Measurements from ENCODE around the gene POU6F2. TPM values are rescaled to one million over a fixed set of nuclear protein-coding genes. Genes with fewer than 3 reads are reported as not detected.

POU6F2 gene
- total RNA-seq, 1 donor, result not detected

GRCh38 chr7:39434012-39434411 lies 456.3 kb downstream of the POU6F2 start:
- peaks cover 5% of the 10 kb centered on the region for H3K4me1 ChIP-seq (ENCODE audit: insufficient read depth, low read length)
- no peaks in the 10 kb centered on the region for H3K9me3 ChIP-seq (ENCODE audit: low read depth, low read length)
- no peaks in the 10 kb centered on the region for H3K27me3 ChIP-seq (ENCODE audit: insufficient read depth, low read length)
- no peak overlapping the region for H3K4me3 ChIP-seq (ENCODE audit: low read length)

GRCh38 chr7:39446546-39446945 lies 468.8 kb downstream of the POU6F2 start:
- Histone ChIP-seq H3K27me3 (ENCODE audit: insufficient read depth, low read length) (peaks cover 9% of the 10 kb centered on the region), H3K4me1 (ENCODE audit: insufficient read depth, low read length) (no peaks in the 10 kb centered on the region), H3K4me3 (ENCODE audit: low read length) (no peak overlapping the region), H3K9me3 (ENCODE audit: low read depth, low read length) (no peaks in the 10 kb centered on the region)

DNA sequence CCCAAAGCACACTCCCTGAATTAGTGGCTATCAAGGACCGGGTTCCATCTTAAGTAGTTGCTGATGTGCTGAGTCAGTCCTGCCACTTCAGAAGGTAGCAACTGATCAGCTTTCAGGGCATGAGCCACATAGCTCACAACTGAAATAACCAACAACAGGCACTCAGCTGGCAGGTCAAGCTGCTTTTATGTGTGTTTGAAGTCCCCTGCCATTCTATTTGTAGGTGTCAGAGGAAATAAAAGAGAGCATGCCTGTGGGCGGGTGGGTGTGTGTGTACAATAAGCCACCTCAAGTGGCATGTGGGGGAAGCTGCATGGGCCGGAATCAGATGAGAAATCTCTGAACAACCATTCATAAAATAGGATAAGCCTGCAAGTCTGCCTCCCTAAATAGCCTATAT lies 474.2 kb downstream of the POU6F2 start:
- Histone ChIP-seq H3K4me3 (ENCODE audit: low read length) (no peak overlapping the region), H3K27me3 (ENCODE audit: insufficient read depth, low read length) (peaks cover 4% of the 10 kb centered on the region), H3K9me3 (ENCODE audit: low read depth, low read length) (no peaks in the 10 kb centered on the region), H3K4me1 (ENCODE audit: insufficient read depth, low read length) (no peaks in the 10 kb centered on the region)

- Histone ChIP-seq H3K4me1 (ENCODE audit: insufficient read depth, low read length) (no peaks in the 10 kb centered on the region), H3K9me3 (ENCODE audit: low read depth, low read length) (no peaks in the 10 kb centered on the region), H3K4me3 (ENCODE audit: low read length) (no peak overlapping the region), H3K27me3 (ENCODE audit: insufficient read depth, low read length) (no peaks in the 10 kb centered on the region)
Measured at GRCh38 chr7:39453743-39454355, 476.1 kb downstream of the POU6F2 start.

- H3K4me3 ChIP-seq (ENCODE audit: low read length), result no peak overlapping the region
- no peaks in the 10 kb centered on the region for H3K4me1 ChIP-seq (ENCODE audit: insufficient read depth, low read length)
- H3K27me3 ChIP-seq (ENCODE audit: insufficient read depth, low read length), result no peaks in the 10 kb centered on the region
- no peaks in the 10 kb centered on the region for H3K9me3 ChIP-seq (ENCODE audit: low read depth, low read length)
Measured at GRCh38 chr7:39458061-39458745, 480.5 kb downstream of the POU6F2 start.

DNA sequence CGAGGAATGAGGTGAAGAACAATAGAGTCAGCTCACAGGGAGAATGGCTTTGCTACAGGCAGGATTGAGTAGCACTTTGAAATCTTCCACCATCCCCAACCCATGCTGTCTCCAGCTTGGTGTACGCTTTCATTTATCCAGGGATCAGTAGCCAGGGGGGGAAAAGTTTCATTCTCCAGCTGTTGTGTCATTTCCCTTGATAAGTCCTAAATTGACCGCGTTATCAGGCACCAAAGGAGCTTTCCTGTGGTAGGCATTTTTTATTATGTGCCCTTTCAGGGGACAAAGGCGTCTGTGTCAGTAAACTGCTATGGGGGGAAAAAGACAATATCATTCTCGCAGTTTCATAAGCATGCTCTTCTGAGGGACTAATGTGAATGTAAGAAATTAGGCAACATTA lies 481.9 kb downstream of the POU6F2 start:
- H3K27me3 ChIP-seq (ENCODE audit: insufficient read depth, low read length), result no peaks in the 10 kb centered on the region
- no peaks in the 10 kb centered on the region for H3K4me1 ChIP-seq (ENCODE audit: insufficient read depth, low read length)
- H3K9me3 ChIP-seq (ENCODE audit: low read depth, low read length), result no peaks in the 10 kb centered on the region
- H3K4me3 ChIP-seq (ENCODE audit: low read length), result no peak overlapping the region

DNA sequence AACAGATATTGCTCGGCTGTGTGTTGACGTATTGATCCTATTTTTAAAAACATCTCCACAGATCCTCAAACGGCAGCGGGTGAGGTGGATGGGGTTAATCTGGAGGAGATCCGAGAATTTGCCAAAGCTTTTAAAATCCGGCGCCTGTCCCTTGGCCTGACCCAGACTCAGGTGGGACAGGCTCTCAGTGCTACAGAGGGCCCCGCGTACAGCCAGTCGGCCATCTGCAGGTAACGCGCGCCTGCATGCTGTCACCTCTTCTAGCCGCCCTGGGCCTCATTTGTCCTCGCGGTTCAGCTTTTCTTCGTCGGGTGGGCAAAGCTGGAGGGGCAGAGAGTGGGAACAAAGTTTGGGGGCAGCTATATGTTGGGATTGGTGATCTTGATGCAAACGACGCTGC lies 482.8 kb downstream of the POU6F2 start:
- Histone ChIP-seq H3K27me3 (ENCODE audit: insufficient read depth, low read length) (no peaks in the 10 kb centered on the region), H3K4me1 (ENCODE audit: insufficient read depth, low read length) (no peaks in the 10 kb centered on the region), H3K9me3 (ENCODE audit: low read depth, low read length) (no peaks in the 10 kb centered on the region), H3K4me3 (ENCODE audit: low read length) (no peak overlapping the region)

GRCh38 chr7:39461263-39461820 lies 483.6 kb downstream of the POU6F2 start:
- no peaks in the 10 kb centered on the region for H3K27me3 ChIP-seq (ENCODE audit: insufficient read depth, low read length)
- H3K4me3 ChIP-seq (ENCODE audit: low read length), result no peak overlapping the region
- no peaks in the 10 kb centered on the region for H3K9me3 ChIP-seq (ENCODE audit: low read depth, low read length)
- no peaks in the 10 kb centered on the region for H3K4me1 ChIP-seq (ENCODE audit: insufficient read depth, low read length)

- H3K4me1 ChIP-seq (ENCODE audit: insufficient read depth, low read length), result no peaks in the 10 kb centered on the region
- no peak overlapping the region for H3K4me3 ChIP-seq (ENCODE audit: low read length)
- no peaks in the 10 kb centered on the region for H3K9me3 ChIP-seq (ENCODE audit: low read depth, low read length)
- no peaks in the 10 kb centered on the region for H3K27me3 ChIP-seq (ENCODE audit: insufficient read depth, low read length)
Measured at GRCh38 chr7:39463252-39463651, 485.5 kb downstream of the POU6F2 start.

DNA sequence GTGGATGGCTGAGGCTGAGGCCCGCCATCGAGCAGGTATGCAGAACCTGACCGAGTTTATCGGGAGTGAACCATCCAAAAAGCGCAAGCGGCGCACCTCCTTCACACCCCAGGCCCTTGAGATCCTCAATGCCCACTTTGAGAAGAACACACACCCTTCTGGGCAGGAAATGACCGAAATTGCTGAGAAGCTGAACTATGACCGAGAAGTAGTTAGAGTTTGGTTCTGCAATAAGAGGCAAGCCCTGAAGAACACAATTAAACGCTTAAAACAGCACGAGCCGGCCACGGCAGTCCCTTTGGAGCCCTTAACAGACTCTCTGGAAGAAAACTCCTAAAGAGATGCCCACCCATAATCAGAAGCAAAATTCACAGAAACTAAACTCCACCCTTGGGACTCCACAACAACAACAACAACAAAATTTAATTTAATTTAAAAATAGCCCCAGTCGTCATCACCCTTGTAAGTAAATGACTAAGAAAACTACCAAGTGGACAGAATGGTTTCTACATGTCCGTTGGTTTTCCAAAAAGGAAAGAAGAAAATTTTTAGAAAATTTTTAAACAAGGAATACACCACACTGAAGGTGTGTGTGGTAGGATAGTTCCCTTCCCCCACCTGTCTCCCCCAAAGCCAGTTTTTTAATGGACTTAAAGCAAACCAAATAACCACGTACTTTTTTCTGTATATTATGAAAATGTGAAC lies 486.8 kb downstream of the POU6F2 start:
- Histone ChIP-seq H3K9me3 (ENCODE audit: low read depth, low read length) (no peaks in the 10 kb centered on the region), H3K27me3 (ENCODE audit: insufficient read depth, low read length) (no peaks in the 10 kb centered on the region), H3K4me3 (ENCODE audit: low read length) (no peak overlapping the region), H3K4me1 (ENCODE audit: insufficient read depth, low read length) (no peaks in the 10 kb centered on the region)

- Histone ChIP-seq H3K9me3 (ENCODE audit: low read depth, low read length) (no peaks in the 10 kb centered on the region), H3K4me3 (ENCODE audit: low read length) (no peak overlapping the region), H3K4me1 (ENCODE audit: insufficient read depth, low read length) (no peaks in the 10 kb centered on the region), H3K27me3 (ENCODE audit: insufficient read depth, low read length) (no peaks in the 10 kb centered on the region)
Measured at GRCh38 chr7:39465055-39465929, 487.6 kb downstream of the POU6F2 start.

DNA sequence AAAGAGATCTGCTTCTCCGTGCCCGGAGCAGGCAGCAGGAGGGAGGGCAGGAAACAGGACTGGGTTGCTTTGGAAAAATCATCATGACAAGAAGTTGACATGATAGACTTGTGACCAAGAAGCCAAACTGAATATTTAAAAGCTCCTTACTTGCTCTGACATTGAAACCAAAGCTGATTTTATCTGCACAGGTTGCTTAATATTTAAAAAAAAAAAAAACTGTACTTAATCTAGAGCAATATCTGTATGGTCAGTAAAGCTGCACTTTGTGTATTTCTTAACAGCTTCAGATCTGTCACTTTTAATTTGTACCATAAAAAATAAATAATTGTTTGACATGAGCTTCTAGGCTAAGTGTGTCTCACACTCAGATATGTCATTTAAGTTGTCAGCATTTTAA lies 490.6 kb downstream of the POU6F2 start:
- no peak overlapping the region for H3K4me3 ChIP-seq (ENCODE audit: low read length)
- no peaks in the 10 kb centered on the region for H3K9me3 ChIP-seq (ENCODE audit: low read depth, low read length)
- no peaks in the 10 kb centered on the region for H3K4me1 ChIP-seq (ENCODE audit: insufficient read depth, low read length)
- H3K27me3 ChIP-seq (ENCODE audit: insufficient read depth, low read length), result no peaks in the 10 kb centered on the region

- Histone ChIP-seq H3K4me3 (ENCODE audit: low read length) (no peak overlapping the region), H3K4me1 (ENCODE audit: insufficient read depth, low read length) (no peaks in the 10 kb centered on the region), H3K27me3 (ENCODE audit: insufficient read depth, low read length) (no peaks in the 10 kb centered on the region), H3K9me3 (ENCODE audit: low read depth, low read length) (no peaks in the 10 kb centered on the region)
Measured at GRCh38 chr7:39468808-39469374, 491.2 kb downstream of the POU6F2 start.

- Histone ChIP-seq H3K27me3 (ENCODE audit: insufficient read depth, low read length) (no peaks in the 10 kb centered on the region), H3K4me1 (ENCODE audit: insufficient read depth, low read length) (no peaks in the 10 kb centered on the region), H3K4me3 (ENCODE audit: low read length) (no peak overlapping the region), H3K9me3 (ENCODE audit: low read depth, low read length) (no peaks in the 10 kb centered on the region)
Measured at GRCh38 chr7:39480901-39481300, 503.2 kb downstream of the POU6F2 start.

Measured in mononuclear cell (primary cell).